Measurements from ENCODE around the gene SUSD4.

The SUSD4 gene

DNA sequence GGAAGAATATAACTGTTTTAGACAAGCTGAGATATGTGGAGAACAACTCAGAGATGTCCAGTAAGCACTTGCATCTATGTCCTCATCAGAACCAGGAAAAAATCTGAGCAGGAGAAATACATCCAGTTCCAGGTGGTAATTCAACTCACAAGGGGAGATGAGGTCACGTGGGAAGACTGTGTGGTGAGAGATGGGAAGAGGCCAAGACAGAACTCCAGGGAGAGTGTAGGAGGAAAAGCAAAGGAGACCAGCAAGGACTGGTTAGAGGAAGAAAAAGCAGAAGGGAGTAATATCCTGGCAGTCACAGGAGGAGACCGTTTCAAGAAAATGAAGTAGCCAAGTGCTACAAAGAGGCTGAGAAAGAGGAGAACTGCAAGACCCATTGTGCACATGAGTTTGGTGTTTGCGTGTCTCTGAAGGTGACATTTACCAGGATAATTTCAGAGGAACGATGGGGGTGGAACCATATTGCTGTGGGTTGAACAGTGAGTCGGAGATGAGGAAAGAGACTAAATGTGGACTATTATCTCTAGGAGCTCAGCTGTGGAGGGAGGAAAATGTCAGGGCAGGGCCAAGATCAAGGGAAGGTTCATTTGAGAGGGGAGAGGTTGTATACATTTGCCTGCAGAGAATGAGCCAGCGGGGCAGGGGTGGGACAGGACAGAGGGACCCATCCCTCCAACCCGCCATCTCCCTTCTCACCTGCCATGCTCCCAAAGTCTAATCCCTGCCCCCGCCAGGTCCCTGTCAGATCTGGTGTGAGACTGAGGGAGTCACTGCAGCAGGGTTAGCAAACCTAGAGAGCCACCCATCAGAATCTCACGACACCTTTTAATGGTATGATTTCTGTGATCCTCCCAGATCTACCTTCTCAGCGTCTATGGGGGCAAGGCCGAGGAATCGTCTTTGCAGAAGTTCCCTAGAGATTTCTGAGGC is 24.9 kb downstream of the SUSD4 start:
- no peak for DNase-seq (ENCODE audit: low spot score)
- TF ChIP-seq, protein P1, sequence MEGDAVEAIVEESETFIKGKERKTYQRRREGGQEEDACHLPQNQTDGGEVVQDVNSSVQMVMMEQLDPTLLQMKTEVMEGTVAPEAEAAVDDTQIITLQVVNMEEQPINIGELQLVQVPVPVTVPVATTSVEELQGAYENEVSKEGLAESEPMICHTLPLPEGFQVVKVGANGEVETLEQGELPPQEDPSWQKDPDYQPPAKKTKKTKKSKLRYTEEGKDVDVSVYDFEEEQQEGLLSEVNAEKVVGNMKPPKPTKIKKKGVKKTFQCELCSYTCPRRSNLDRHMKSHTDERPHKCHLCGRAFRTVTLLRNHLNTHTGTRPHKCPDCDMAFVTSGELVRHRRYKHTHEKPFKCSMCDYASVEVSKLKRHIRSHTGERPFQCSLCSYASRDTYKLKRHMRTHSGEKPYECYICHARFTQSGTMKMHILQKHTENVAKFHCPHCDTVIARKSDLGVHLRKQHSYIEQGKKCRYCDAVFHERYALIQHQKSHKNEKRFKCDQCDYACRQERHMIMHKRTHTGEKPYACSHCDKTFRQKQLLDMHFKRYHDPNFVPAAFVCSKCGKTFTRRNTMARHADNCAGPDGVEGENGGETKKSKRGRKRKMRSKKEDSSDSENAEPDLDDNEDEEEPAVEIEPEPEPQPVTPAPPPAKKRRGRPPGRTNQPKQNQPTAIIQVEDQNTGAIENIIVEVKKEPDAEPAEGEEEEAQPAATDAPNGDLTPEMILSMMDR (IDR thresholded peaks at IDR 0.05; ENCODE audit: extremely low read depth, missing control alignments), result no peak

- TF ChIP-seq, protein P1 (IDR thresholded peaks at IDR 0.05; ENCODE audit: extremely low read depth, missing control alignments), result no peak
- no peak for DNase-seq (ENCODE audit: low spot score)
These were observed 26.7 kb downstream of the SUSD4 start for GRCh38 chr1:223337174-223337869.

GRCh38 chr1:223334156-223334555 is 29.8 kb downstream of the SUSD4 start:
- no peak for DNase-seq (ENCODE audit: low spot score)
- TF ChIP-seq, protein P1 (IDR thresholded peaks at IDR 0.05; ENCODE audit: extremely low read depth, missing control alignments), result no peak

DNA sequence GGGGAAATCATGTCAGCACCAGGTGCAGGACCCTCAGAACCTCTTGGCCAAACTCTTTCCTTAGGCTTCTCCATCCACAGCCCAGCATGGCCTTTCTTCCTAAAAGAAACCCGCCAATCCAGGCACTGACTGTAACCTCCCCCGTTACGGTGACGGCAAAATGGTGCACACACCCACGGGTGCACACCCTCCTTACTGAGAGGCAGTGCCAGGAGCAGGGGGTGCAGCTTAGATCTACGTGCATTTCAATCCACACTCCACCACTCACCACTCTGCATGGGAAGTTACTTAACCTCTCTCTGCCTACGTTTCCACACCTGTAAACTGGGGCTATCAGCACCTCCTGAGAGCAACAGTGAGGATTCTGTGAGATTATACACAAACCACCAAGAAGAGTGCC is 31.0 kb downstream of the SUSD4 start:
- TF ChIP-seq, protein P1 (IDR thresholded peaks at IDR 0.05; ENCODE audit: extremely low read depth, missing control alignments), result no peak
- no peak for DNase-seq (ENCODE audit: low spot score)

- TF ChIP-seq, protein P1 (IDR thresholded peaks at IDR 0.05; ENCODE audit: extremely low read depth, missing control alignments), result no peak
- DNase-seq (ENCODE audit: low spot score), result no peak
These were observed 32.0 kb downstream of the SUSD4 start for GRCh38 chr1:223331929-223332328.

DNA sequence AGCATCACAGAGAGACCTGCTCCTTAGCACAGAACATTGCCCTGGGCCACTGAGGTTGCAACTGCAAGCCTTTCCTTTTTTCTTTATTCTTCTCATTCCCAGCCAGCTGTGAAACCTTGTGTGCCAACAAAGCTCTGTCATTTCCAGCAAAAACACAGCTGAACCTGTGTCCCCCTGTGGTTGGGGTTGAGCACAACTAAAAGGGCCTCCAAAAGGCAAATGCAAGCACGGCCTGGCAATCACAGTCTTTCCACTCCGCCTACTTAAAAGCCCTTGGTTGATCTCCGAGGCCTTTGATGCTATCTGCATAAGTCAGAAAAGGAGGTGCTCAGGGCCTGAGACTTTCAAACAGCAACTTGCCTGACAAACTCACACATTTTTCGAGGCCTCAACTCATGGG is 32.7 kb downstream of the SUSD4 start:
- TF ChIP-seq, protein P1 (IDR thresholded peaks at IDR 0.05; ENCODE audit: extremely low read depth, missing control alignments), result no peak
- no peak for DNase-seq (ENCODE audit: low spot score)

DNA sequence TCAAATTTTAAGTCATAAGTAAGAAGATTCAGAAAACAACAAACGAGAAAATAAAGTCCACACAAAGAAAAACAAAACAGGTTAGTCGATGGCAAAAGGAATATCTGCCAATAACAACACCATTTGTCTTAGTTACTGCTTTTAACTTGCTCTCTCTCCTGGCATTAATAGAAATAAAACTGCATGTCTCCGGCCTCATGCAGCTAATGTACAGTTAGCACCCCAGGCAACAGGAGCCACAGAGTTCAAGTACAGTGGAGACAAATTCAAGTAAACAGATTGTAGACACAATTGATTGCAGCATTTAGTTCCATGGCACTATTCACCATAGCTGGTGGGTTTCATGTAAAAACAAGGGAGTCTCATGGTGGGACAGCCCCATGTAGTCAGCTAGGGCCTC is 33.5 kb downstream of the SUSD4 start:
- TF ChIP-seq, protein P1 (IDR thresholded peaks at IDR 0.05; ENCODE audit: extremely low read depth, missing control alignments), result no peak
- no peak for DNase-seq (ENCODE audit: low spot score)

Data from GM20000 (cell line).